H9 (cell line): Measurements from ENCODE around the gene TNFAIP3. TPM values are rescaled to one million over a fixed set of nuclear protein-coding genes. Genes with fewer than 3 reads are reported as not detected.

Experiments used
- DNase-seq: peaks from one replicate; pipeline ENCODE4 v3.0.0-alpha.2; 2017
- H2AFZ ChIP-seq: one replicate; pipeline ENCODE4 v1.6.1; 2013; ENCODE audit warnings: mild to moderate bottlenecking, low read length, control low read depth, moderate library complexity
- H2AK5ac ChIP-seq: 2 replicates; pipeline ENCODE4 v1.6.1; 2013; ENCODE audit warnings: low read length, control low read depth, mixed read lengths; ENCODE audit not compliant: insufficient read length
- H2BK120ac ChIP-seq: one replicate; pipeline ENCODE4 v1.6.1; 2013; ENCODE audit warnings: low read depth, mild to moderate bottlenecking, low read length, control low read depth, inconsistent platforms; ENCODE audit not compliant: poor library complexity, severe bottlenecking
- H2BK12ac ChIP-seq: 2 replicates; pipeline ENCODE4 v1.6.1; 2013; ENCODE audit warnings: low read length, control low read depth, mixed read lengths, low read depth; ENCODE audit not compliant: insufficient read length
- H2BK15ac ChIP-seq: 2 replicates; pipeline ENCODE4 v1.6.1; 2013; ENCODE audit warnings: low read depth, low read length, control low read depth
- H2BK20ac ChIP-seq: one replicate; pipeline ENCODE4 v1.6.1; 2013; ENCODE audit warnings: low read depth, mild to moderate bottlenecking, low read length, control low read depth, inconsistent platforms; ENCODE audit not compliant: poor library complexity, severe bottlenecking
- H2BK5ac ChIP-seq: 2 replicates; pipeline ENCODE4 v1.6.1; 2013; ENCODE audit warnings: low read length, control low read depth, mixed read lengths; ENCODE audit not compliant: insufficient read length
- H3K14ac ChIP-seq: 2 replicates; pipeline ENCODE4 v1.6.1; 2013; ENCODE audit warnings: low read length, control low read depth; ENCODE audit not compliant: insufficient read depth
- H3K18ac ChIP-seq: 2 replicates; pipeline ENCODE4 v1.6.1; 2013; ENCODE audit warnings: low read depth, mild to moderate bottlenecking, mixed read lengths, low read length, control low read depth; ENCODE audit not compliant: insufficient read length
- H3K23ac ChIP-seq: 2 replicates; pipeline ENCODE4 v1.6.1; 2013; ENCODE audit warnings: low read length, control low read depth, mixed read lengths, low read depth; ENCODE audit not compliant: insufficient read length
- H3K23me2 ChIP-seq: 2 replicates; pipeline ENCODE4 v1.6.1; 2013; ENCODE audit warnings: low read depth, mild to moderate bottlenecking, mixed read lengths, low read length, control low read depth; ENCODE audit not compliant: insufficient read length, poor library complexity, severe bottlenecking
- H3K27ac ChIP-seq: 2 replicates; pipeline ENCODE4 v1.5.1; 2013; ENCODE audit warnings: low read length, control low read depth, mixed read lengths, low read depth; ENCODE audit not compliant: insufficient read length
- H3K27me3 ChIP-seq: 2 replicates; pipeline ENCODE4 v1.6.1; 2013; ENCODE audit warnings: low read length, control low read depth, inconsistent platforms; ENCODE audit not compliant: insufficient read depth
- H3K4ac ChIP-seq: 2 replicates; pipeline ENCODE4 v1.6.1; 2013; ENCODE audit warnings: low read depth, mild to moderate bottlenecking, control low read depth, inconsistent platforms, low read length, moderate library complexity
- H3K4me1 ChIP-seq: 2 replicates; pipeline ENCODE4 v1.6.1; 2013; ENCODE audit warnings: low read length, control low read depth, inconsistent platforms; ENCODE audit not compliant: insufficient read depth
- H3K4me2 ChIP-seq: 2 replicates; pipeline ENCODE4 v1.6.1; 2013; ENCODE audit warnings: low read length, control low read depth, mixed read lengths; ENCODE audit not compliant: insufficient read length, insufficient read depth
- H3K56ac ChIP-seq: 2 replicates; pipeline ENCODE4 v1.6.1; 2013; ENCODE audit warnings: low read depth, mild to moderate bottlenecking, mixed read lengths, low read length, control low read depth; ENCODE audit not compliant: insufficient read length
- H3K79me1 ChIP-seq: 2 replicates; pipeline ENCODE4 v1.6.1; 2013; ENCODE audit warnings: low read depth, mild to moderate bottlenecking, moderate library complexity, low read length, control low read depth, inconsistent platforms; ENCODE audit not compliant: insufficient read depth, poor library complexity, severe bottlenecking
- H3K79me2 ChIP-seq: 2 replicates; pipeline ENCODE4 v1.6.1; 2013; ENCODE audit warnings: low read length, control low read depth, inconsistent platforms; ENCODE audit not compliant: insufficient read depth
- H3K9ac ChIP-seq: 2 replicates; pipeline ENCODE4 v1.6.1; 2013; ENCODE audit warnings: low read length, control low read depth, mixed read lengths; ENCODE audit not compliant: insufficient read length; ENCODE audit errors: extremely low read depth
- H3K9me3 ChIP-seq: one replicate; pipeline ENCODE4 v1.6.1; 2013; ENCODE audit warnings: low read depth, low read length, inconsistent platforms; ENCODE audit not compliant: control insufficient read depth
- H3T11ph ChIP-seq: one replicate; pipeline ENCODE4 v1.6.1; 2013; ENCODE audit warnings: mild to moderate bottlenecking, low read length, control low read depth, inconsistent platforms
- H4K20me1 ChIP-seq: one replicate; pipeline ENCODE4 v1.6.1; 2013; ENCODE audit not compliant: control insufficient read depth, insufficient read length, insufficient read depth
- H4K5ac ChIP-seq: 2 replicates; pipeline ENCODE4 v1.6.1; 2013; ENCODE audit warnings: low read depth, mild to moderate bottlenecking, mixed read lengths, low read length, control low read depth; ENCODE audit not compliant: insufficient read length
- H4K8ac ChIP-seq: replicated peaks from 2 replicates; pipeline ENCODE4 v1.6.1; 2013; ENCODE audit warnings: low read length, control low read depth, mixed read lengths, low read depth; ENCODE audit not compliant: insufficient read length
- H4K91ac ChIP-seq: 2 replicates; pipeline ENCODE4 v1.6.1; 2013; ENCODE audit warnings: low read depth, mild to moderate bottlenecking, moderate library complexity, mixed read lengths, low read length, control low read depth; ENCODE audit not compliant: insufficient read length
- H3K27ac Mint-ChIP-seq, 3 experiments: 2 replicates in 2 of 3; 3 replicates in 1 of 3; pipeline ENCODE4 v1.8.0; 2020 to 2021; ENCODE audit warnings: mixed read lengths in 3 of 3, mild to moderate bottlenecking in 1 of 3, moderate library complexity in 1 of 3
- H3K27me3 Mint-ChIP-seq: 2 replicates; pipeline ENCODE4 v1.8.0; 2021; ENCODE audit warnings: low read depth, mild to moderate bottlenecking, moderate library complexity, mixed read lengths
- H3K36me3 Mint-ChIP-seq, 3 experiments: 2 replicates in 2 of 3; 3 replicates in 1 of 3; pipeline ENCODE4 v1.8.0; 2020 to 2021; ENCODE audit warnings: low read depth in 3 of 3, mixed read lengths in 3 of 3; ENCODE audit not compliant: insufficient read depth in 1 of 3
- H3K4me1 Mint-ChIP-seq, 2 experiments: 2 replicates each; pipeline ENCODE4 v1.8.0; 2020; ENCODE audit warnings: mixed read lengths in 2 of 2
- H3K4me3 Mint-ChIP-seq, 2 experiments: 2 replicates in 1 of 2; 3 replicates in 1 of 2; pipeline ENCODE4 v1.8.0; 2020 to 2021; ENCODE audit warnings: mild to moderate bottlenecking in 2 of 2, mixed read lengths in 2 of 2, moderate library complexity in 1 of 2
- H3K9me3 Mint-ChIP-seq, 2 experiments: 2 replicates in 1 of 2; 3 replicates in 1 of 2; pipeline ENCODE4 v1.8.0; 2020; ENCODE audit warnings: mild to moderate bottlenecking in 2 of 2, mixed read lengths in 2 of 2, moderate library complexity in 1 of 2
- CTCF ChIP-seq: fragments of 200-600 bp; sonication (generic); conservative IDR thresholded peaks from 3 replicates; pipeline ENCODE4 v1.8.0; 2021; ENCODE audit warnings: antibody characterized with exemption, mild to moderate bottlenecking
- WGBS: extraction: QIAGEN DNeasy Blood & Tissue Kit; methylation state at CpG from one replicate; pipeline ENCODE4 v1.1.7; 2013; ENCODE audit warnings: missing lambda C conversion rate, low lambda C conversion rate, mixed read lengths; ENCODE audit not compliant: insufficient read length; ENCODE audit errors: extremely low coverage; 5-methylcytosine and 5-hydroxymethylcytosine counted together
- total RNA-seq: library from RNA; stranded (reverse); gene quantifications from 2 replicates; pipeline ENCODE4 v1.2.1, GENCODE V29; 2021

The TNFAIP3 gene
- total RNA-seq, 1 experiment from 2014 or later, result 3.7 TPM

- Histone ChIP-seq H3T11ph (no peak overlapping the region), H3K18ac (no peak overlapping the region), H3K4ac (no peak overlapping the region), H3K4me2 (no peak overlapping the region), H2BK15ac (no peak overlapping the region), H4K8ac (no peak overlapping the region), H2BK12ac (no peak overlapping the region), H2BK5ac (no peak overlapping the region), H3K56ac (no peak overlapping the region), H2BK120ac (no peak overlapping the region), H3K27me3 (no peaks in the 10 kb centered on the region), H3K9me3 (no peaks in the 10 kb centered on the region), H4K5ac (no peak overlapping the region), H2AK5ac (no peak overlapping the region), H2BK20ac (no peak overlapping the region), H4K91ac (no peak overlapping the region), H4K20me1 (no peaks in the 10 kb centered on the region), H3K27ac (no peak overlapping the region), H3K79me2 (no peaks in the 10 kb centered on the region), H3K23me2 (no peaks in the 10 kb centered on the region), H3K79me1 (no peaks in the 10 kb centered on the region), H2AFZ (no peak overlapping the region), H3K23ac (no peak overlapping the region), H3K4me1 (no peaks in the 10 kb centered on the region), H3K14ac (no peak overlapping the region), H3K9ac (no peak overlapping the region)
- Mint-ChIP-seq H3K27me3 (peaks cover 3% of the 10 kb centered on the region), H3K27ac (no peak overlapping the region), H3K4me3 (no peak overlapping the region), H3K4me1 (peaks cover 5 to 7% of the 10 kb centered on the region in 2 experiments; a peak in 2 of 4 replicates), H3K36me3 (no peaks in the 10 kb centered on the region), H3K9me3 (peaks cover 0 to 6% of the 10 kb centered on the region in 2 experiments; a peak in 2 of 5 replicates)
- TF ChIP-seq CTCF, result no peak
- DNase-seq, result no peak
- no CpG with 5 or more reads among the region's 4 CpGs for WGBS
Observed at GRCh38 chr6:137829641-137830083, 37.4 kb upstream of the TNFAIP3 start.
